ENCODE data around the gene PGBD1.
"Not testable (repeated sequence)": the region's sequence is repeated elsewhere in the genome, so short reads cannot be mapped to it uniquely, and the experiment has no call there.

PGBD1 gene

GRCh38 chr6:28267695-28268059 lies 13.7 kb upstream of the PGBD1 start:
- DNase-seq (ENCODE audit: low read depth) = no peak

- DNase-seq (ENCODE audit: low read depth) = peak; percentile 79
These were observed 11.9 kb upstream of the PGBD1 start for GRCh38 chr6:28269492-28269891.

GRCh38 chr6:28274888-28275287 lies 6.5 kb upstream of the PGBD1 start:
- DNase-seq (ENCODE audit: low read depth) = no peak

GRCh38 chr6:28277746-28278145 lies 3.6 kb upstream of the PGBD1 start:
- DNase-seq (ENCODE audit: low read depth) = no peak

- no peak for DNase-seq (ENCODE audit: low read depth)
These were observed 631 bp upstream of the PGBD1 start for GRCh38 chr6:28280595-28281287.

- DNase-seq (ENCODE audit: low read depth) = no peak
These were observed 1.6 kb downstream of the PGBD1 start for GRCh38 chr6:28282926-28283325.

GRCh38 chr6:28291573-28291972 lies 10.2 kb downstream of the PGBD1 start:
- DNase-seq (ENCODE audit: low read depth) = no peak

- DNase-seq (ENCODE audit: low read depth) = no peak
These were observed 14.0 kb downstream of the PGBD1 start for GRCh38 chr6:28295326-28295725.

GRCh38 chr6:28296520-28297060 lies 15.2 kb downstream of the PGBD1 start:
- DNase-seq (ENCODE audit: low read depth) = no peak

GRCh38 chr6:28303570-28303969 lies 22.2 kb downstream of the PGBD1 start:
- no peak for DNase-seq (ENCODE audit: low read depth)

- DNase-seq (ENCODE audit: low read depth) = not testable (repeated sequence)
These were observed 25.0 kb downstream of the PGBD1 start for GRCh38 chr6:28306363-28306762.

- DNase-seq (ENCODE audit: low read depth) = no peak
These were observed 29.9 kb downstream of the PGBD1 start for GRCh38 chr6:28311139-28311823.

GRCh38 chr6:28312939-28313338 lies 31.6 kb downstream of the PGBD1 start:
- no peak for DNase-seq (ENCODE audit: low read depth)

GRCh38 chr6:28315628-28316027 lies 34.3 kb downstream of the PGBD1 start:
- no peak for DNase-seq (ENCODE audit: low read depth)

GRCh38 chr6:28317866-28318265 lies 36.5 kb downstream of the PGBD1 start:
- not testable (repeated sequence) for DNase-seq (ENCODE audit: low read depth)

GRCh38 chr6:28322661-28323060 lies 41.3 kb downstream of the PGBD1 start:
- DNase-seq (ENCODE audit: low read depth) = no peak

GRCh38 chr6:28323813-28324424 lies 42.5 kb downstream of the PGBD1 start:
- no peak for DNase-seq (ENCODE audit: low read depth)

- DNase-seq (ENCODE audit: low read depth) = no peak
These were observed 45.1 kb downstream of the PGBD1 start for GRCh38 chr6:28326371-28326948.

GRCh38 chr6:28330041-28330440 lies 48.7 kb downstream of the PGBD1 start:
- DNase-seq (ENCODE audit: low read depth) = no peak

GRCh38 chr6:28333047-28333446 lies 51.7 kb downstream of the PGBD1 start:
- no peak for DNase-seq (ENCODE audit: low read depth)

- no peak for DNase-seq (ENCODE audit: low read depth)
These were observed 52.2 kb downstream of the PGBD1 start for GRCh38 chr6:28333599-28334018.

GRCh38 chr6:28334286-28335039 lies 53.1 kb downstream of the PGBD1 start:
- no peak for DNase-seq (ENCODE audit: low read depth)
